ENCODE measurements around the gene ZCCHC17. TPM values are rescaled to one million over a fixed set of nuclear protein-coding genes. Genes with fewer than 3 reads are reported as not detected.

Gene ZCCHC17
- total RNA-seq, 1 donor from 2014 or later: 19.8 TPM

GRCh38 chr1:31399976-31400375 lies 103.1 kb downstream of the ZCCHC17 start:
- Histone ChIP-seq H3K4me3 (ENCODE audit: low read length in 3 of 3) (no peak overlapping the region), H3K9ac (ENCODE audit: low read depth in 1 of 3, low read length in 3 of 3) (no peak overlapping the region), H3K27me3 (ENCODE audit: control insufficient read depth in 3 of 3, insufficient read depth in 3 of 3, low read length in 3 of 3) (no peaks in the 10 kb centered on the region), H3K4me1 (ENCODE audit: control insufficient read depth in 3 of 3, insufficient read depth in 3 of 3, low read length in 3 of 3) (peaks cover 0 to 4% (median 1%) of the 10 kb centered on the region in 3 donors), H3K27ac (ENCODE audit: low read depth, low read length) (no peak overlapping the region), H3K9me3 (ENCODE audit: control insufficient read depth in 3 of 3, low read length in 3 of 3) (no peaks in the 10 kb centered on the region), H3K36me3 (ENCODE audit: control insufficient read depth in 3 of 3, insufficient read depth in 3 of 3, low read length in 3 of 3) (no peaks in the 10 kb centered on the region)

- H3K4me3 ChIP-seq (ENCODE audit: low read length in 3 of 3): no peak overlapping the region
- no peaks in the 10 kb centered on the region for H3K9me3 ChIP-seq (ENCODE audit: control insufficient read depth in 3 of 3, low read length in 3 of 3)
- no peaks in the 10 kb centered on the region for H3K27me3 ChIP-seq (ENCODE audit: control insufficient read depth in 3 of 3, insufficient read depth in 3 of 3, low read length in 3 of 3)
- no peak overlapping the region for H3K9ac ChIP-seq (ENCODE audit: low read depth in 1 of 3, low read length in 3 of 3)
- no peaks in the 10 kb centered on the region for H3K36me3 ChIP-seq (ENCODE audit: control insufficient read depth in 3 of 3, insufficient read depth in 3 of 3, low read length in 3 of 3)
- H3K4me1 ChIP-seq (ENCODE audit: control insufficient read depth in 3 of 3, insufficient read depth in 3 of 3, low read length in 3 of 3): peaks cover 0 to under 1% (median 0%) of the 10 kb centered on the region in 3 donors
- no peak overlapping the region for H3K27ac ChIP-seq (ENCODE audit: low read depth, low read length)
Observed at GRCh38 chr1:31400393-31400792, 103.6 kb downstream of the ZCCHC17 start.

GRCh38 chr1:31401241-31401640 lies 104.4 kb downstream of the ZCCHC17 start:
- no peaks in the 10 kb centered on the region for H3K27me3 ChIP-seq (ENCODE audit: control insufficient read depth in 3 of 3, insufficient read depth in 3 of 3, low read length in 3 of 3)

GRCh38 chr1:31405578-31406245 lies 108.9 kb downstream of the ZCCHC17 start:
- Histone ChIP-seq H3K27ac (ENCODE audit: low read depth, low read length) (no peak overlapping the region), H3K4me3 (ENCODE audit: low read length in 3 of 3) (no peak overlapping the region), H3K9me3 (ENCODE audit: control insufficient read depth in 3 of 3, low read length in 3 of 3) (no peaks in the 10 kb centered on the region), H3K27me3 (ENCODE audit: control insufficient read depth in 3 of 3, insufficient read depth in 3 of 3, low read length in 3 of 3) (no peaks in the 10 kb centered on the region), H3K4me1 (ENCODE audit: control insufficient read depth in 3 of 3, insufficient read depth in 3 of 3, low read length in 3 of 3) (peaks cover 0 to 3% (median 0%) of the 10 kb centered on the region in 3 donors), H3K9ac (ENCODE audit: low read depth in 1 of 3, low read length in 3 of 3) (no peak overlapping the region), H3K36me3 (ENCODE audit: control insufficient read depth in 3 of 3, insufficient read depth in 3 of 3, low read length in 3 of 3) (no peaks in the 10 kb centered on the region)

More at GRCh38 chr1:31401241-31401640, 104.4 kb downstream of the ZCCHC17 start:
- H3K9me3 ChIP-seq (ENCODE audit: control insufficient read depth in 3 of 3, low read length in 3 of 3): no peaks in the 10 kb centered on the region
- no peaks in the 10 kb centered on the region for H3K36me3 ChIP-seq (ENCODE audit: control insufficient read depth in 3 of 3, insufficient read depth in 3 of 3, low read length in 3 of 3)
- peaks cover 0 to 3% (median 0%) of the 10 kb centered on the region in 3 donors for H3K4me1 ChIP-seq (ENCODE audit: control insufficient read depth in 3 of 3, insufficient read depth in 3 of 3, low read length in 3 of 3)
- H3K4me3 ChIP-seq (ENCODE audit: low read length in 3 of 3): no peak overlapping the region
- no peak overlapping the region for H3K9ac ChIP-seq (ENCODE audit: low read depth in 1 of 3, low read length in 3 of 3)
- H3K27ac ChIP-seq (ENCODE audit: low read depth, low read length): no peak overlapping the region

- Histone ChIP-seq H3K27me3 (ENCODE audit: control insufficient read depth in 3 of 3, insufficient read depth in 3 of 3, low read length in 3 of 3) (peaks cover 0 to 4% (median under 1%) of the 10 kb centered on the region in 3 donors), H3K9me3 (ENCODE audit: control insufficient read depth in 3 of 3, low read length in 3 of 3) (no peaks in the 10 kb centered on the region), H3K36me3 (ENCODE audit: control insufficient read depth in 3 of 3, insufficient read depth in 3 of 3, low read length in 3 of 3) (no peaks in the 10 kb centered on the region), H3K27ac (ENCODE audit: low read depth, low read length) (no peak overlapping the region), H3K9ac (ENCODE audit: low read depth in 1 of 3, low read length in 3 of 3) (no peak overlapping the region), H3K4me1 (ENCODE audit: control insufficient read depth in 3 of 3, insufficient read depth in 3 of 3, low read length in 3 of 3) (peaks cover 0 to 4% (median 0%) of the 10 kb centered on the region in 3 donors), H3K4me3 (ENCODE audit: low read length in 3 of 3) (no peak overlapping the region)
Observed at GRCh38 chr1:31407029-31407626, 110.3 kb downstream of the ZCCHC17 start.

- no peak overlapping the region for H3K4me3 ChIP-seq (ENCODE audit: low read length in 3 of 3)
- peaks cover 3 to 4% (median 4%) of the 10 kb centered on the region in 3 donors for H3K27me3 ChIP-seq (ENCODE audit: control insufficient read depth in 3 of 3, insufficient read depth in 3 of 3, low read length in 3 of 3)
- H3K9ac ChIP-seq (ENCODE audit: low read depth in 1 of 3, low read length in 3 of 3): no peak overlapping the region
- H3K36me3 ChIP-seq (ENCODE audit: control insufficient read depth in 3 of 3, insufficient read depth in 3 of 3, low read length in 3 of 3): no peaks in the 10 kb centered on the region
- no peaks in the 10 kb centered on the region for H3K9me3 ChIP-seq (ENCODE audit: control insufficient read depth in 3 of 3, low read length in 3 of 3)
- peaks cover under 1 to 16% (median 7%) of the 10 kb centered on the region in 3 donors for H3K4me1 ChIP-seq (ENCODE audit: control insufficient read depth in 3 of 3, insufficient read depth in 3 of 3, low read length in 3 of 3)
- no peak overlapping the region for H3K27ac ChIP-seq (ENCODE audit: low read depth, low read length)
Observed at GRCh38 chr1:31408788-31409318, 112.0 kb downstream of the ZCCHC17 start.

GRCh38 chr1:31409946-31410858 lies 113.4 kb downstream of the ZCCHC17 start:
- no peak overlapping the region for H3K9ac ChIP-seq (ENCODE audit: low read depth in 1 of 3, low read length in 3 of 3)
- peaks cover 3 to 26% (median 12%) of the 10 kb centered on the region in 3 donors for H3K4me1 ChIP-seq (ENCODE audit: control insufficient read depth in 3 of 3, insufficient read depth in 3 of 3, low read length in 3 of 3)
- H3K4me3 ChIP-seq (ENCODE audit: low read length in 3 of 3): no peak overlapping the region
- no peaks in the 10 kb centered on the region for H3K36me3 ChIP-seq (ENCODE audit: control insufficient read depth in 3 of 3, insufficient read depth in 3 of 3, low read length in 3 of 3)
- H3K27me3 ChIP-seq (ENCODE audit: control insufficient read depth in 3 of 3, insufficient read depth in 3 of 3, low read length in 3 of 3): peaks cover 3 to 9% (median 4%) of the 10 kb centered on the region in 3 donors
- H3K27ac ChIP-seq (ENCODE audit: low read depth, low read length): no peak overlapping the region
- H3K9me3 ChIP-seq (ENCODE audit: control insufficient read depth in 3 of 3, low read length in 3 of 3): no peaks in the 10 kb centered on the region

GRCh38 chr1:31410871-31411270 lies 114.0 kb downstream of the ZCCHC17 start:
- Histone ChIP-seq H3K4me1 (ENCODE audit: control insufficient read depth in 3 of 3, insufficient read depth in 3 of 3, low read length in 3 of 3) (peaks cover 3 to 23% (median 12%) of the 10 kb centered on the region in 3 donors), H3K4me3 (ENCODE audit: low read length in 3 of 3) (no peak overlapping the region), H3K27me3 (ENCODE audit: control insufficient read depth in 3 of 3, insufficient read depth in 3 of 3, low read length in 3 of 3) (peaks cover 3 to 9% (median 4%) of the 10 kb centered on the region in 3 donors), H3K9me3 (ENCODE audit: control insufficient read depth in 3 of 3, low read length in 3 of 3) (no peaks in the 10 kb centered on the region), H3K36me3 (ENCODE audit: control insufficient read depth in 3 of 3, insufficient read depth in 3 of 3, low read length in 3 of 3) (no peaks in the 10 kb centered on the region), H3K27ac (ENCODE audit: low read depth, low read length) (no peak overlapping the region), H3K9ac (ENCODE audit: low read depth in 1 of 3, low read length in 3 of 3) (peak overlapping the region in 1 of 3 donors; percentile 25)

GRCh38 chr1:31412205-31412604 lies 115.4 kb downstream of the ZCCHC17 start:
- no peak overlapping the region for H3K9ac ChIP-seq (ENCODE audit: low read depth in 1 of 3, low read length in 3 of 3)
- no peaks in the 10 kb centered on the region for H3K36me3 ChIP-seq (ENCODE audit: control insufficient read depth in 3 of 3, insufficient read depth in 3 of 3, low read length in 3 of 3)
- H3K4me3 ChIP-seq (ENCODE audit: low read length in 3 of 3): peak overlapping the region in 2 of 3 donors; percentile 81 to 93
- peaks cover 3 to 9% (median 4%) of the 10 kb centered on the region in 3 donors for H3K27me3 ChIP-seq (ENCODE audit: control insufficient read depth in 3 of 3, insufficient read depth in 3 of 3, low read length in 3 of 3)
- H3K27ac ChIP-seq (ENCODE audit: low read depth, low read length): no peak overlapping the region
- peaks cover 6 to 23% (median 15%) of the 10 kb centered on the region in 3 donors for H3K4me1 ChIP-seq (ENCODE audit: control insufficient read depth in 3 of 3, insufficient read depth in 3 of 3, low read length in 3 of 3)
- no peaks in the 10 kb centered on the region for H3K9me3 ChIP-seq (ENCODE audit: control insufficient read depth in 3 of 3, low read length in 3 of 3)

All from skeletal muscle tissue (tissue), 4 donors.